Loucy (cell line): ENCODE data around the gene FYN.

Source experiments
- H2AFZ ChIP-seq: fragments of 200-600 bp; sonication (generic); 2 replicates; pipeline ENCODE4 v1.6.0; 2016; ENCODE audit warnings: antibody characterized with exemption, mild to moderate bottlenecking, low read length, moderate library complexity
- H3F3A ChIP-seq: fragments of 200-600 bp; 2 replicates; pipeline ENCODE4 v1.6.0; 2016; ENCODE audit warnings: antibody characterized with exemption, low read depth, mild to moderate bottlenecking
- H3K27me3 ChIP-seq: fragments of 200-600 bp; sonication (generic); 2 replicates; pipeline ENCODE4 v1.6.1; 2014; ENCODE audit warnings: low read length, mild to moderate bottlenecking; ENCODE audit not compliant: insufficient read depth, poor library complexity, severe bottlenecking
- H3K36me3 ChIP-seq: fragments of 200-600 bp; sonication (generic); 2 replicates; pipeline ENCODE4 v1.6.1; 2016; ENCODE audit warnings: low read length; ENCODE audit not compliant: insufficient read depth
- H3K4me1 ChIP-seq: fragments of 200-600 bp; sonication (generic); 2 replicates; pipeline ENCODE4 v1.5.1; 2014; ENCODE audit warnings: low read length, mild to moderate bottlenecking; ENCODE audit not compliant: insufficient read depth, poor library complexity, severe bottlenecking
- H3K4me2 ChIP-seq: fragments of 200-600 bp; sonication (generic); 2 replicates; pipeline ENCODE4 v1.6.0; 2014; ENCODE audit warnings: antibody characterized with exemption, low read length, low read depth, mild to moderate bottlenecking; ENCODE audit not compliant: poor library complexity, severe bottlenecking
- H3K4me3 ChIP-seq: fragments of 200-600 bp; sonication (generic); 2 replicates; pipeline ENCODE4 v1.5.1; 2014; ENCODE audit warnings: low read length, mild to moderate bottlenecking, mixed read lengths; ENCODE audit not compliant: poor library complexity, severe bottlenecking
- H3K79me2 ChIP-seq: fragments of 200-600 bp; sonication (generic); 2 replicates; pipeline ENCODE4 v1.6.1; 2014; ENCODE audit warnings: low read length; ENCODE audit not compliant: insufficient read depth
- H3K9ac ChIP-seq: fragments of 200-600 bp; sonication (generic); 2 replicates; pipeline ENCODE4 v1.6.0; 2014; ENCODE audit warnings: mild to moderate bottlenecking, low read depth, low read length, moderate library complexity; ENCODE audit not compliant: poor library complexity, severe bottlenecking
- H3K9me2 ChIP-seq: fragments of 200-600 bp; sonication (generic); replicated peaks from 2 replicates; pipeline ENCODE4 v1.6.1; 2016; ENCODE audit warnings: low read depth, low read length, mixed read lengths
- H3K9me3 ChIP-seq: fragments of 200-600 bp; sonication (generic); 2 replicates; pipeline ENCODE4 v1.6.1; 2014; ENCODE audit warnings: mild to moderate bottlenecking, antibody characterized with exemption, low read length, low read depth; ENCODE audit not compliant: insufficient read depth
- H4K20me1 ChIP-seq: fragments of 200-600 bp; sonication (generic); 2 replicates; pipeline ENCODE4 v1.6.0; 2014; ENCODE audit warnings: antibody characterized with exemption, low read length, mild to moderate bottlenecking; ENCODE audit not compliant: insufficient read depth, poor library complexity, severe bottlenecking
- EZH2phosphoT487 ChIP-seq: fragments of 200-600 bp; IDR thresholded peaks from 2 replicates; pipeline ENCODE4 v1.6.1; 2018; ENCODE audit warnings: antibody characterized with exemption, mild to moderate bottlenecking, moderate library complexity, borderline replicate concordance
- TF ChIP-seq, protein P1 (sequence below): fragments of 200-600 bp; sonication (generic); conservative IDR thresholded peaks from 2 replicates; pipeline ENCODE4 v1.5.1; 2014; ENCODE audit warnings: mild to moderate bottlenecking, antibody characterized with exemption, low read length

FYN gene

DNA sequence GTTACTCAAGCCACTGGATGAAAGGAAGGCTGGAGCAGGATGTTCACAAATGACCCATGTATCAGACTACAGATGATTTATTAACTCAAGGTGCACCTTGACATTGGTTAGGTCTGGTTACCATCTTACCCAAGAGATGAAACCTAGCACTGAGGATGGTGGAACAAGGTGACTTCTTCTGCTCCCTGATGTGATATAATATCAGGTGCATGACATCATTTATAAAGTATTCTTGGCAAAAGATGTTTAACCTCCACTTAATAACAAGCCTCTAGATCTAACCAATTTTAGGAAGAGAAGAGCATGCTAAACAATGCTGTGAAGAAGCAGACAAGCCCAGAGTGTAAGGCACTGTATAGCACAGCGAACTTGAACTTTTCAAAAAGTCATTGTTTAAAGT, 100.9 kb downstream of the FYN start:
- Histone ChIP-seq H3K27me3 (no peaks in the 10 kb centered on the region), H3K4me1 (peaks cover 40% of the 10 kb centered on the region), H3K36me3 (peaks cover 11% of the 10 kb centered on the region; the same call in 1 of the 2 replicates), H3F3A (no peaks in the 10 kb centered on the region), H3K9ac (no peak overlapping the region), H3K9me2 (no peaks in the 10 kb centered on the region), H4K20me1 (no peaks in the 10 kb centered on the region), H2AFZ (no peak overlapping the region), H3K4me3 (no peak overlapping the region), H3K4me2 (no peak overlapping the region), H3K9me3 (no peaks in the 10 kb centered on the region), H3K79me2 (peaks cover 70% of the 10 kb centered on the region)
- TF ChIP-seq, protein P1, sequence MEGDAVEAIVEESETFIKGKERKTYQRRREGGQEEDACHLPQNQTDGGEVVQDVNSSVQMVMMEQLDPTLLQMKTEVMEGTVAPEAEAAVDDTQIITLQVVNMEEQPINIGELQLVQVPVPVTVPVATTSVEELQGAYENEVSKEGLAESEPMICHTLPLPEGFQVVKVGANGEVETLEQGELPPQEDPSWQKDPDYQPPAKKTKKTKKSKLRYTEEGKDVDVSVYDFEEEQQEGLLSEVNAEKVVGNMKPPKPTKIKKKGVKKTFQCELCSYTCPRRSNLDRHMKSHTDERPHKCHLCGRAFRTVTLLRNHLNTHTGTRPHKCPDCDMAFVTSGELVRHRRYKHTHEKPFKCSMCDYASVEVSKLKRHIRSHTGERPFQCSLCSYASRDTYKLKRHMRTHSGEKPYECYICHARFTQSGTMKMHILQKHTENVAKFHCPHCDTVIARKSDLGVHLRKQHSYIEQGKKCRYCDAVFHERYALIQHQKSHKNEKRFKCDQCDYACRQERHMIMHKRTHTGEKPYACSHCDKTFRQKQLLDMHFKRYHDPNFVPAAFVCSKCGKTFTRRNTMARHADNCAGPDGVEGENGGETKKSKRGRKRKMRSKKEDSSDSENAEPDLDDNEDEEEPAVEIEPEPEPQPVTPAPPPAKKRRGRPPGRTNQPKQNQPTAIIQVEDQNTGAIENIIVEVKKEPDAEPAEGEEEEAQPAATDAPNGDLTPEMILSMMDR = no peak
- no peak for TF ChIP-seq EZH2phosphoT487

DNA sequence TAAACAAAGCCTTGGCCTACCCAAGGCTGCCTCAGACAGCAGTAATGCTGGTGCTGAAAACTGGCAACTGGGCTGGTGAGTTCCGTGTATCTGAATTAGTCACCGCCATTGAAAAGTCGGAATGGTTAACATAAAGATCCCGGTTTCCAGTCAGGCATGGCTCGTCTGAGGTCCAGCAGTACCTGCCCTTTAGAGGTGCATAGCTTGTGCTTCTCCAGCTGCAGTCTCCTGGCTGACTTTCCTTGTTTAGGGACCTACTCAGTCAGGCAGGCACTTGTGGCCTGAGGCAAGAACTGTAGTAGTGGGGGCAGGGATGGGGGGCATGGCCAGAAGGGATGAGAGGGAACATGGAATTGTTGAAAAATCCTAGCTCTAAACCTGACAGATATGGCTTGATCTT, 101.6 kb downstream of the FYN start:
- H3K79me2 ChIP-seq = peaks cover 73% of the 10 kb centered on the region
- no peaks in the 10 kb centered on the region for H3K27me3 ChIP-seq
- H3K36me3 ChIP-seq = peaks cover 11% of the 10 kb centered on the region; the same call in 1 of the 2 replicates
- TF ChIP-seq EZH2phosphoT487 = no peak
- TF ChIP-seq, protein P1 = no peak
- H3K9me2 ChIP-seq = no peaks in the 10 kb centered on the region
- H3F3A ChIP-seq = no peaks in the 10 kb centered on the region
- no peaks in the 10 kb centered on the region for H3K9me3 ChIP-seq
- no peak overlapping the region for H3K9ac ChIP-seq
- no peak overlapping the region for H3K4me2 ChIP-seq
- H2AFZ ChIP-seq = no peak overlapping the region
- peaks cover 44% of the 10 kb centered on the region for H3K4me1 ChIP-seq
- H3K4me3 ChIP-seq = no peak overlapping the region
- no peaks in the 10 kb centered on the region for H4K20me1 ChIP-seq

DNA sequence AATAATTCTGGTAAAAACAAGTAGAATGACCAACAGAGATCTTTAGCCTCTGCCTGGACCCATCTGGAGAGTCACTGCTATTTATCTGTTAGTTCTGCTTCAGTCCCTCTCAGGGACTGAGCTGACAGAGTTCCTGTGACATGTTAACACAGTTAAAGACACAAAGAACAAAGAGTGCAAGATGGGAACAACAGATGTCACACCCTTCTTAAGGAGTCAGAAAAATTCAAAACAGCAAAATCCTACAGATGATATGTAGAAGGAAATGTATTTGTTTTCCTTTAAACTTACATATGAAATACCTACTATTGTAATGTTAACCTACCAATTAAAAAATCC, 102.2 kb downstream of the FYN start:
- TF ChIP-seq EZH2phosphoT487 = no peak
- TF ChIP-seq, protein P1 = no peak

More for the DNA sequence above, 102.2 kb downstream of the FYN start:
- H4K20me1 ChIP-seq = no peaks in the 10 kb centered on the region
- peaks cover 73% of the 10 kb centered on the region for H3K79me2 ChIP-seq
- no peaks in the 10 kb centered on the region for H3K9me2 ChIP-seq
- no peak overlapping the region for H3K9ac ChIP-seq
- H3K4me1 ChIP-seq = peaks cover 45% of the 10 kb centered on the region
- H3K4me2 ChIP-seq = no peak overlapping the region
- no peak overlapping the region for H2AFZ ChIP-seq
- H3K4me3 ChIP-seq = no peak overlapping the region
- H3K27me3 ChIP-seq = no peaks in the 10 kb centered on the region
- no peaks in the 10 kb centered on the region for H3K9me3 ChIP-seq
- no peaks in the 10 kb centered on the region for H3F3A ChIP-seq
- peaks cover 8% of the 10 kb centered on the region; the same call in 1 of the 2 replicates for H3K36me3 ChIP-seq
